ENCODE measurements around the gene RNF150. TPM values are rescaled to one million over a fixed set of nuclear protein-coding genes. Genes with fewer than 3 reads are reported as not detected.

Gene RNF150
- total and polyA plus RNA-seq, 3 donors from 2014 or later, result 4.7 to 7.8 (median 6.5) TPM

DNA sequence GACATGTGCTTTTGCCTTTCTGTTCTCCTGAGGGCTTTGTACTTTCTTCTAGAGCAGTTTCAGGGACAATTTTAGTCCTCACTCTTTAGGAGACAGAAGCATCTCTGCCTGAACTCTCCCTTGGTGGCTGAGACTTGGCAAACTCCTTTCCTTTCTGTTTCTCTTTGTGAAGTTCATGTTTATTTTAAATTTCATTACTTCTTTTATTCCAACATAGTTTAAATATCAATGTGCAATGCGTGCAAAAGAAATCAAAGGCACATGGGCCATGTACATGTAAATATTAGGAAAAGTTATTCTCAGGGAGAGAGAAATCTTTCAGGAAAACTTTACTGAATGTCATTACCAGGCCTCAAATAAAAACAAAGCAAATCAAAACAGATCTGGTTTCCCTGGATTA, 177.6 kb downstream of the RNF150 start:
- Histone ChIP-seq H3K4me3 (no peak overlapping the region), H3K9me3 (no peaks in the 10 kb centered on the region), H3K27ac (peak overlapping the region in 1 of 2 donors; percentile 33), H3K4me1 (no peaks in the 10 kb centered on the region), H3K36me3 (ENCODE audit: low read depth, missing control alignments) (no peaks in the 10 kb centered on the region), H3K27me3 (no peaks in the 10 kb centered on the region)
- no peak for DNase-seq
- WGBS, 2 donors, result 44 to 57% methylated on average over 1 of the region's 1 CpG
- intact Hi-C loops (cut with DNase I; ENCODE audit: low total_unique reads), result no loop called here
- TF ChIP-seq, protein P1, sequence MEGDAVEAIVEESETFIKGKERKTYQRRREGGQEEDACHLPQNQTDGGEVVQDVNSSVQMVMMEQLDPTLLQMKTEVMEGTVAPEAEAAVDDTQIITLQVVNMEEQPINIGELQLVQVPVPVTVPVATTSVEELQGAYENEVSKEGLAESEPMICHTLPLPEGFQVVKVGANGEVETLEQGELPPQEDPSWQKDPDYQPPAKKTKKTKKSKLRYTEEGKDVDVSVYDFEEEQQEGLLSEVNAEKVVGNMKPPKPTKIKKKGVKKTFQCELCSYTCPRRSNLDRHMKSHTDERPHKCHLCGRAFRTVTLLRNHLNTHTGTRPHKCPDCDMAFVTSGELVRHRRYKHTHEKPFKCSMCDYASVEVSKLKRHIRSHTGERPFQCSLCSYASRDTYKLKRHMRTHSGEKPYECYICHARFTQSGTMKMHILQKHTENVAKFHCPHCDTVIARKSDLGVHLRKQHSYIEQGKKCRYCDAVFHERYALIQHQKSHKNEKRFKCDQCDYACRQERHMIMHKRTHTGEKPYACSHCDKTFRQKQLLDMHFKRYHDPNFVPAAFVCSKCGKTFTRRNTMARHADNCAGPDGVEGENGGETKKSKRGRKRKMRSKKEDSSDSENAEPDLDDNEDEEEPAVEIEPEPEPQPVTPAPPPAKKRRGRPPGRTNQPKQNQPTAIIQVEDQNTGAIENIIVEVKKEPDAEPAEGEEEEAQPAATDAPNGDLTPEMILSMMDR (IDR thresholded peaks at IDR 0.05), result no peak
- no peak for TF ChIP-seq POLR2A (IDR thresholded peaks at IDR 0.05)

DNA sequence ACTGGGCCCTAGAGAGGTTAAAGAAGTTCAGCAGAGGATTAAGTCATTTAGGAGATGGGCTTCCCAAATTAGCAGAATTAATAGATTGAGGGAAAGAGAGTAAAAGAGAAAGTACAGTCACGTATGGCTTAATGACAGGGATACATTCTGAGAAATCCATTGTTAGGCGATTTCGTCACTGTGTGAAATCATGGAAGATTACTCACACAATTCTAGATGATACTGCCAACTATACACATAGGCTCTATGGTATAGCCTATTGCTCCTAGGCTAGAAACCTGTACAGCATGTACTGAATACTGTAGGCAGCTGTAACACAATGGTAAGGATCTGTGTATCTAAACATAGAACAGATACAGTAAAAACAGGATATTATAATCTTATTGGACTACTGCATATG, 180.6 kb downstream of the RNF150 start:
- WGBS, 2 donors, result 92 to 97% methylated on average over 3 of the region's 3 CpGs
- intact Hi-C loops (cut with DNase I; ENCODE audit: low total_unique reads), result no loop called here
- H3K4me1 ChIP-seq, result no peaks in the 10 kb centered on the region
- no peak overlapping the region for H3K27ac ChIP-seq
- H3K9me3 ChIP-seq, result no peaks in the 10 kb centered on the region
- H3K27me3 ChIP-seq, result no peaks in the 10 kb centered on the region
- no peaks in the 10 kb centered on the region for H3K36me3 ChIP-seq (ENCODE audit: low read depth, missing control alignments)
- H3K4me3 ChIP-seq, result no peak overlapping the region
- TF ChIP-seq POLR2A (IDR thresholded peaks at IDR 0.05), result no peak
- TF ChIP-seq, protein P1 (IDR thresholded peaks at IDR 0.05), result no peak
- no peak for DNase-seq

DNA sequence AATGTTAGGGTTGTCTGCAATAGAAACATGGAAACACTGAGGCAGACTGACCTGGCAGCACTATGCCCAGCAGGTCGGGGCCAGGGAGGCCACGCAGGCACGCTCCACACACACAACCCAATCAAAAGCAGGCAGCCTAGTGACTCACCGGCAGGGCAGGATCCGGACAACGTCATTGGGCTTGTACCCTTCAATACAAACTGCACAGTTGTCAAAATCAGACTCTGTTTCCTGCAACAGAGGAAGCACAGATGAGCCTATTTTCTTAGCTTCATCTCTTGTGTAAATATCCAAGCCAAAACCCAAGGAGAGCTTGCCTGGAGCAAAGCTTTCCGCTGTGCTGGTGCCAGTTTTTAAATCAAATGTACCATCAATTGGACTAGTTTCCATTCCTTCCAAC, 185.8 kb downstream of the RNF150 start:
- Histone ChIP-seq H3K4me3 (no peak overlapping the region), H3K27ac (no peak overlapping the region), H3K4me1 (peaks cover 14% of the 10 kb centered on the region), H3K36me3 (ENCODE audit: low read depth, missing control alignments) (no peaks in the 10 kb centered on the region), H3K9me3 (no peaks in the 10 kb centered on the region), H3K27me3 (no peaks in the 10 kb centered on the region)
- intact Hi-C loops (cut with DNase I; ENCODE audit: low total_unique reads), result no loop called here
- no peak for DNase-seq
- 79 to 90% methylated on average over 7 of the region's 7 CpGs for WGBS, 2 donors
- TF ChIP-seq POLR2A (IDR thresholded peaks at IDR 0.05), result no peak
- TF ChIP-seq, protein P1 (IDR thresholded peaks at IDR 0.05), result no peak

DNA sequence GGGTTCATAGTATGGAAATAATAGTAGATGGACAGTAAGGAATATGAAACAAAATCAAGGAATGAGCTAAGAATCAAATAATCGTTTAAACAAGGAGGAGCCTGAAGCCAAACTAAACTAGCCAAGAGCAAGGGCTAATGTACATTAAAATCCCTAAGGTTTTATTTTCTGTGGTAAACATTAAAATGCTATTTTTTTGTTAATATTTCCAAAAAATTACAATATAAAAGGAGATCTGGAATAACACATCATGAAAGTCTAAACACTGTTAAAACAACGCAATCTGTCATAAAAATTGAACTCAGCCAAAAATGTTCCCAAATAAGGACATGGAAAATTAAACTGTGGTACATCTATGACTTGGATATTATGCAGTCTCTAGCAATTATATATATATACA, 188.2 kb downstream of the RNF150 start:
- Histone ChIP-seq H3K4me1 (peaks cover 14% of the 10 kb centered on the region), H3K27ac (no peak overlapping the region), H3K9me3 (no peaks in the 10 kb centered on the region), H3K27me3 (no peaks in the 10 kb centered on the region), H3K4me3 (no peak overlapping the region), H3K36me3 (ENCODE audit: low read depth, missing control alignments) (no peaks in the 10 kb centered on the region)
- DNase-seq, result no peak
- 72 to 82% methylated on average over 2 of the region's 2 CpGs for WGBS, 2 donors
- TF ChIP-seq, protein P1 (IDR thresholded peaks at IDR 0.05), result no peak
- no peak for TF ChIP-seq POLR2A (IDR thresholded peaks at IDR 0.05)
- intact Hi-C loops (cut with DNase I; ENCODE audit: low total_unique reads), result no loop called here

DNA sequence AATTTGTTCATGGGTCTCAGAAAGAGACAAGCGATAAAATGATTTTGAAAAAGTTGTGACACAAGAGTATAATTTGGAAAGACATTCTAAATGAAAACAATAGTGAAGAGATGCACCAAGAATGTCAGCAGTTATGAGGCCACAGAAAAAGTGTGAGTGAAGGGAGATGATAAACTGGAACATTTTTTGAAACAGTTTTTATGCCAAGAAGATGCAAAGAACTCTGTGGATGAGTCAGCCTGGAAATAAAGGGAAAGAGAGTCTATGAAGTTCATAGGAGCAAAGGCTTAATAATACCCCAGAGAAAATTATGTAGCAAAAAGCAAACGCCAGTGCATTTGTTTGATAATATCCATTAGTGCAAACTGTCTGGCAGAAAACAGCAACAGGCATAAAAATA, 188.7 kb downstream of the RNF150 start:
- TF ChIP-seq POLR2A (IDR thresholded peaks at IDR 0.05), result no peak
- TF ChIP-seq, protein P1 (IDR thresholded peaks at IDR 0.05), result no peak
- H3K27me3 ChIP-seq, result no peaks in the 10 kb centered on the region
- no peaks in the 10 kb centered on the region for H3K36me3 ChIP-seq (ENCODE audit: low read depth, missing control alignments)
- no peaks in the 10 kb centered on the region for H3K9me3 ChIP-seq
- no peak for DNase-seq
- H3K4me1 ChIP-seq, result peaks cover 14% of the 10 kb centered on the region
- H3K27ac ChIP-seq, result no peak overlapping the region
- WGBS, 2 donors, result 58 to 70% methylated on average over 2 of the region's 2 CpGs
- no peak overlapping the region for H3K4me3 ChIP-seq
- intact Hi-C loops (cut with DNase I; ENCODE audit: low total_unique reads), result no loop called here
